LNCAP (cell line): Measurements from ENCODE around the gene UNC119.

Source experiments
- TF ChIP-seq, protein P1 (sequence below): fragments of 450-650 bp; IDR thresholded peaks from 2 replicates; pipeline ENCODE4 v1.5.1; 2017; ENCODE audit warnings: mild to moderate bottlenecking

The UNC119 gene

DNA sequence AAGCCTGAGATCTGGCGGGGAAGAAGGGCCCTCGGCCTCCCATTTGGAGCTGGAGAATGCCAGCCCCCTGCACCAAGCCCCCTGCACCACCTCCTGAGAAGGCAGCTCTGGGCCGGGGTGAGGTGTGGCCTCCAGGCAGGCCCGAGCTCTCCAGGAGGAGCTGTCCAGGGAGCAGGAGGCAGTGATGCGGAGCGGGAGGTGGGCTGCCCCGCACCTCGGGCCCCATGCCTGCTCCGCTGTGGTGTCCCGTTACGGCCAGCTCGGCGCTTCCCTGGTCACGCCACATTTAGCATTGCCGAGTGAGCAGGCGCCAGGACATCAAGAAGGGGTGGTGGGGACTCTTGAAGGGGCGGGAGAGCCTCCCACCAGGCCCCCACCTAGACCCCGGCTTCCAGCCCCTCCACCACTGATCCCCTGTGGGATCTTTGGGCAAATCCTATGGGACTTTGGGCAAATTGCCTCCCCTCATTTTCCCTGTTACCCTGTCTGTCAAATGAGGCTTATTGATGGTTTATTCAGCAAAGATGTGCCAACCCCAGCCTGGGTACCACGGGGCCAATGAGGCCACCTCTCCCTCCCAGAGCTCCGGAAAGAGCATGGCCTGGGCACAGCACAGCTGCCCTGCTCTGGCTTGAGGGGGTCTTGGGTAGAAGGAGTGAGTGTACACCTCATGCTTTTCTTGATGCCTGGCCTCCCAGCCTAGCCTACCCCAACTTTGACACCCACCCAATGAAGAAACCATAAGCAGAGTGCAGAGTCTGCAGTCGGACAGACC is 30.9 kb downstream of the UNC119 start:
- TF ChIP-seq, protein P1, sequence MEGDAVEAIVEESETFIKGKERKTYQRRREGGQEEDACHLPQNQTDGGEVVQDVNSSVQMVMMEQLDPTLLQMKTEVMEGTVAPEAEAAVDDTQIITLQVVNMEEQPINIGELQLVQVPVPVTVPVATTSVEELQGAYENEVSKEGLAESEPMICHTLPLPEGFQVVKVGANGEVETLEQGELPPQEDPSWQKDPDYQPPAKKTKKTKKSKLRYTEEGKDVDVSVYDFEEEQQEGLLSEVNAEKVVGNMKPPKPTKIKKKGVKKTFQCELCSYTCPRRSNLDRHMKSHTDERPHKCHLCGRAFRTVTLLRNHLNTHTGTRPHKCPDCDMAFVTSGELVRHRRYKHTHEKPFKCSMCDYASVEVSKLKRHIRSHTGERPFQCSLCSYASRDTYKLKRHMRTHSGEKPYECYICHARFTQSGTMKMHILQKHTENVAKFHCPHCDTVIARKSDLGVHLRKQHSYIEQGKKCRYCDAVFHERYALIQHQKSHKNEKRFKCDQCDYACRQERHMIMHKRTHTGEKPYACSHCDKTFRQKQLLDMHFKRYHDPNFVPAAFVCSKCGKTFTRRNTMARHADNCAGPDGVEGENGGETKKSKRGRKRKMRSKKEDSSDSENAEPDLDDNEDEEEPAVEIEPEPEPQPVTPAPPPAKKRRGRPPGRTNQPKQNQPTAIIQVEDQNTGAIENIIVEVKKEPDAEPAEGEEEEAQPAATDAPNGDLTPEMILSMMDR, result no peak

DNA sequence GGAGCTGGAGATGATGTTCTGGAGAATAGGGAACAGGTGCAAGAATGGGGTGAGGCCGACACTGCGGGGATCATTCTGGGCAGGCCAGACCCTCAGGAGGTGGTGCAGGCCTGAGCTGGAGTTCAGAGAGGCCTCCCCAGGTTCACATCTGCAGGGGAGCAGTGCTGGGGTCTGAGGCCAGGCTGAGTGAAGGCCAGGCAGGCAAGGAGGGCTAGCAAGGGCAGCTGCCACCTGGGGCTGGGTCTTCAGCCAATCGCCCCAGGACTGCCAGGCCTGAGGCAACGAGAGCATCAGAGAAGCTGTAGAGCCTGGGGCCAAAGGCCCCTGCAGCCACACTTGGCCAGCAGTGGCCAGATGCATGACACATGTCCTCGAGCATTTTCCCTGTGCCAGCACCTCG is 31.7 kb downstream of the UNC119 start:
- TF ChIP-seq, protein P1, result no peak

DNA sequence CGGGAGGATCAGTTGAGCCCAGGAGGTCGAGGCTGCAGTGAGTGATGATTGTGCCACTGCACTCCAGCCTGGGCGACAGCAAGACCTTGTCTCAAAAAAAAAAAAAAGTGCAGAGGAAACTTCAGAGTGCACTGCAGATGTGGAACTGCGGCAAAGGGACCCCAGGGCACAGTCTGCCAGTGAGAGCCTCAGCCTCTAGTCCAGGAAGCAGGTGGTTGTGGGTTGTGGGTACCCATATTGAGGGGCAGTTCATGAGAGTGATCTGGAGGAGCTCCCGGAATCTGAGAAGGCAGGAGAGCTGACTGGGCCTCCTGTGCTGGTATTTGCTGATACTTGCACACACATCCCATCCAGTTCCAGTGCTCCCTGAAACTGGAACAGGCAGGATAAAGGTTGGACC is 33.2 kb downstream of the UNC119 start:
- TF ChIP-seq, protein P1, result no peak

DNA sequence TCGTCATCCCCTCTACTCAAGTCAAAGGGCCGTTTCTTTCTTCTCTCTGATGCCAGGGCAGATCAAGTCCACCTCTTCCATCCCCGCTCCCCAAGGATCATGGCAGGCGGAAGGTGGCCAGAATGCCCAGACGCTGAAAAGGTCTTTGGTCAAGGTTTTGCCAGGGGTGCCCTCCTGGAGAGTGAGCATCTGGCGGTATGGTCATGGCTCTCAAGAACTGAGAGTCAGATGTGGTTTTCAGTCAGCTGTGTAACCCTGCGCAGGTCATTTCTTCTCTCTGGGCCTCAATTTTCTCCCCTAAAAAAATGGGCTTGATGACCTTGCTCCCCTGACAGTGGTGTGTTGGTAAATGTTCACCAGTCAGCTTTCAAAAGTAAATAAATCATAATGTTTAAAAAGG is 33.8 kb downstream of the UNC119 start:
- TF ChIP-seq, protein P1, result no peak

GRCh38 chr17:28518132-28518531 is 34.3 kb downstream of the UNC119 start:
- TF ChIP-seq, protein P1, result no peak

DNA sequence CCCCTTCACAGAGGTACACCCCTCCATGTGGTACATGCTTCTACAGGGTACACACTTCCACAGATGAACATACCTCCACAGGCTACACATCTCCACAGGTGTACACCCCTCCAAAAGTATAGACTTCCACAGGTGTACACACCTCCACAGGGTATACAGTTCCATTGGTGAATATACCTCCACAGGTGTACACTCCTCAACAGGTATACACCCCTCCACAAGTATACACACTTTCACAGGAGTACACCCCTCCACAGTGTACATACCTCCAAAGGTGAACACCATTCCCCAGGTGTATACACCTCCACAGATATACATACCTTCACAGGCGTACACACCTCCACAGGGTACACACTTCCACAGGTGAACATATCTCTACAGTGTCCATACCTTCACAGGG is 36.9 kb downstream of the UNC119 start:
- TF ChIP-seq, protein P1, result no peak

GRCh38 chr17:28514561-28515002 is 37.8 kb downstream of the UNC119 start:
- TF ChIP-seq, protein P1, result no peak
